H1 (cell line): ENCODE results near the gene UCKL1. TPM values are rescaled to one million over a fixed set of nuclear protein-coding genes. Genes with fewer than 3 reads are reported as not detected.
"Not testable (repeated sequence)": the region's sequence is repeated elsewhere in the genome, so short reads cannot be mapped to it uniquely, and the experiment has no call there.

Experiments used
- CTCF ChIA-PET: fragments of 300-600 bp; sonication (Branson Sonifier 250); formaldehyde crosslinking; loops from one replicate; lab custom pipeline; 2021; ENCODE audit not compliant: partially characterized antibody; lab: Charles Lee
- POLR2A ChIA-PET: fragments of 300-600 bp; sonication (Branson Sonifier 250); formaldehyde crosslinking; loops from one replicate; lab custom pipeline; 2021; ENCODE audit warnings: inconsistent platforms; ENCODE audit not compliant: partially characterized antibody; lab: Charles Lee
- DNase-seq, 2 experiments: peaks; one replicate each; pipeline versions ENCODE4 v3.0.0 to v3.0.0-alpha.2; 2010 to 2022; ENCODE audit warnings: low spot score in 2 of 2, low read depth in 1 of 2, mixed read lengths in 1 of 2
- FAIRE-seq: peaks from 2 replicates; lab custom pipeline; 2011; peaks lifted over from hg19 to GRCh38; lab: Jason Lieb, UNC
- H2AFZ ChIP-seq: 2 replicates; pipeline ENCODE4 v1.8.1; 2012; ENCODE audit warnings: low read length, inconsistent platforms
- H2AK5ac ChIP-seq: 2 replicates; pipeline ENCODE4 v1.6.1; 2013; ENCODE audit warnings: low read depth, low read length
- H2BK120ac ChIP-seq: replicated peaks from 2 replicates; pipeline ENCODE3; 2013; ENCODE audit warnings: low read depth, low read length, inconsistent platforms
- H2BK12ac ChIP-seq: 2 replicates; pipeline ENCODE4 v1.6.1; 2013; ENCODE audit warnings: low read depth, low read length
- H2BK15ac ChIP-seq: 2 replicates; pipeline ENCODE4 v1.6.1; 2013; ENCODE audit warnings: low read length
- H2BK20ac ChIP-seq: 2 replicates; pipeline ENCODE4 v1.6.1; 2013; ENCODE audit warnings: low read length
- H2BK5ac ChIP-seq: 2 replicates; pipeline ENCODE4 v1.6.1; 2013; ENCODE audit warnings: low read depth, low read length
- H3K14ac ChIP-seq: 2 replicates; pipeline ENCODE4 v1.6.1; 2013; ENCODE audit warnings: inconsistent platforms; ENCODE audit not compliant: insufficient read length
- H3K18ac ChIP-seq: 2 replicates; pipeline ENCODE4 v1.6.1; 2013; ENCODE audit warnings: low read length; ENCODE audit errors: extremely low read depth
- H3K23ac ChIP-seq: 2 replicates; pipeline ENCODE4 v1.6.1; 2013; ENCODE audit warnings: inconsistent platforms; ENCODE audit not compliant: insufficient read length
- H3K23me2 ChIP-seq: 2 replicates; pipeline ENCODE4 v1.6.1; 2013; ENCODE audit warnings: low read depth, low read length
- H3K27ac ChIP-seq: 2 replicates; pipeline ENCODE4 v1.6.1; 2011; ENCODE audit warnings: low read depth, low read length, inconsistent platforms
- H3K27me3 ChIP-seq, 4 experiments: replicated peaks in 1 of 4; 1 replicate in 1 of 4; 2 replicates in 3 of 4; pipeline versions ENCODE4 v1.6.1 to v1.8.1; 2011 to 2013; ENCODE audit warnings: low read length in 3 of 4, mild to moderate bottlenecking in 3 of 4, inconsistent platforms in 2 of 4, mixed read lengths in 2 of 4, moderate library complexity in 1 of 4; ENCODE audit not compliant: control insufficient read depth in 3 of 4, insufficient read depth in 3 of 4; ENCODE audit errors: extremely low read depth in 1 of 4
- H3K36me3 ChIP-seq, 4 experiments: 2 replicates each; pipeline versions ENCODE4 v1.6.1 to v1.8.1; 2011 to 2013; ENCODE audit warnings: mild to moderate bottlenecking in 4 of 4, low read length in 3 of 4, moderate library complexity in 2 of 4, control low read depth in 1 of 4, inconsistent platforms in 1 of 4; ENCODE audit not compliant: insufficient read depth in 4 of 4, control insufficient read depth in 2 of 4
- H3K4ac ChIP-seq: replicated peaks from 2 replicates; pipeline ENCODE3; 2013; ENCODE audit warnings: low read length, low read depth, mixed read lengths, inconsistent platforms; ENCODE audit not compliant: insufficient read length
- H3K4me1 ChIP-seq, 4 experiments: replicated peaks in 1 of 4; 1 replicate in 1 of 4; 2 replicates in 3 of 4; pipeline versions ENCODE4 v1.6.1 to v1.8.1; 2011 to 2013; ENCODE audit warnings: low read length in 3 of 4, inconsistent platforms in 2 of 4, mixed read lengths in 1 of 4; ENCODE audit not compliant: insufficient read depth in 4 of 4, control insufficient read depth in 3 of 4
- H3K4me2 ChIP-seq, 2 experiments: 2 replicates each; pipeline versions ENCODE4 v1.6.1 to v1.8.1; 2011 to 2013; ENCODE audit warnings: low read depth in 2 of 2, low read length in 2 of 2, control low read depth in 1 of 2, inconsistent platforms in 1 of 2, mild to moderate bottlenecking in 1 of 2; ENCODE audit not compliant: insufficient read depth in 1 of 2
- H3K4me3 ChIP-seq, 4 experiments: fragments of 200-600, 300-600 bp in 1 of 4; sonication (generic), shearing (Covaris generic), sonication (Bioruptor Twin) in 1 of 4; 2 replicates each; pipeline versions ENCODE4 v1.5.1 to v1.8.1; 2011 to 2016; ENCODE audit warnings: low read length in 4 of 4, low read depth in 3 of 4, control low read depth in 2 of 4, inconsistent platforms in 2 of 4, mild to moderate bottlenecking in 2 of 4, mixed read lengths in 1 of 4, moderate library complexity in 1 of 4; ENCODE audit not compliant: insufficient read depth in 2 of 4; ENCODE audit errors: extremely low read depth in 1 of 4
- H3K56ac ChIP-seq: replicated peaks from 2 replicates; pipeline ENCODE3; 2013; ENCODE audit warnings: low read depth, mild to moderate bottlenecking, mixed read lengths, low read length, inconsistent platforms; ENCODE audit not compliant: insufficient read length
- H3K79me1 ChIP-seq: 2 replicates; pipeline ENCODE4 v1.6.1; 2013; ENCODE audit warnings: low read depth, low read length, control low read depth
- H3K79me2 ChIP-seq, 2 experiments: 2 replicates each; pipeline versions ENCODE4 v1.6.1 to v1.8.1; 2012 to 2013; ENCODE audit warnings: low read length in 2 of 2, mild to moderate bottlenecking in 2 of 2, inconsistent platforms in 1 of 2; ENCODE audit not compliant: insufficient read depth in 2 of 2, control insufficient read depth in 1 of 2
- H3K9ac ChIP-seq, 4 experiments: replicated peaks in 1 of 4; 1 replicate in 1 of 4; 2 replicates in 3 of 4; pipeline versions ENCODE4 v1.6.1 to v1.8.1; 2011 to 2013; ENCODE audit warnings: low read depth in 3 of 4, low read length in 3 of 4, control low read depth in 2 of 4, mild to moderate bottlenecking in 2 of 4, moderate library complexity in 2 of 4, inconsistent platforms in 1 of 4; ENCODE audit errors: extremely low read depth in 1 of 4
- H3K9me3 ChIP-seq, 2 experiments: 2 replicates each; pipeline versions ENCODE4 v1.6.1 to v1.8.1; 2012 to 2013; ENCODE audit warnings: mild to moderate bottlenecking in 2 of 2, moderate library complexity in 2 of 2, control low read depth in 1 of 2, inconsistent platforms in 1 of 2, low read depth in 1 of 2, low read length in 1 of 2, mixed read lengths in 1 of 2; ENCODE audit not compliant: insufficient read depth in 2 of 2
- H4K20me1 ChIP-seq, 2 experiments: replicated peaks in 1 of 2; 2 replicates each; pipeline versions ENCODE3 to v1.8.1; 2011 to 2013; ENCODE audit warnings: inconsistent platforms in 2 of 2, low read length in 2 of 2, mild to moderate bottlenecking in 1 of 2; ENCODE audit not compliant: insufficient read depth in 2 of 2, control insufficient read depth in 1 of 2
- H4K5ac ChIP-seq: 2 replicates; pipeline ENCODE4 v1.6.1; 2013; ENCODE audit warnings: low read length, low read depth, mixed read lengths, inconsistent platforms; ENCODE audit not compliant: insufficient read length
- H4K8ac ChIP-seq: 2 replicates; pipeline ENCODE4 v1.8.0; 2013; ENCODE audit warnings: mild to moderate bottlenecking, moderate library complexity, low read length, inconsistent platforms; ENCODE audit not compliant: insufficient read depth; ENCODE audit errors: extremely low read depth
- H4K91ac ChIP-seq: replicated peaks from 2 replicates; pipeline ENCODE3; 2013; ENCODE audit warnings: low read length, mixed read lengths, inconsistent platforms; ENCODE audit not compliant: insufficient read length
- WGBS, 2 experiments: shearing (Covaris generic) in 1 of 2; methylation state at CpG; one replicate each; pipeline versions ENCODE4 v1.1.6 to v1.1.7; 2013 to 2015; ENCODE audit warnings: low lambda C conversion rate in 2 of 2, mixed read lengths in 2 of 2, inconsistent platforms in 1 of 2, low coverage in 1 of 2, missing lambda C conversion rate in 1 of 2; ENCODE audit not compliant: insufficient replicate concordance in 2 of 2, insufficient coverage in 1 of 2, insufficient read length in 1 of 2; ENCODE audit errors: extremely low coverage in 1 of 2, missing lambda C conversion rate in 1 of 2; 5-methylcytosine and 5-hydroxymethylcytosine counted together
- polyA plus RNA-seq, 7 experiments: library from polyadenylated mRNA; depleted of rRNA in 3 of 7; stranded (reverse) in 5 of 7; unstranded in 2 of 7; fragments of >200 nt in 5 of 7; fragments of 200-250 nt in 2 of 7; gene quantifications; 1 replicate in 5 of 7; 2 replicates in 1 of 7; 4 replicates in 1 of 7; pipeline versions ENCODE4 v1.2.1 to v1.2.3, GENCODE V29; 2011 to 2013; ENCODE audit warnings: missing spikeins in 2 of 7, mixed read lengths in 2 of 7
- total RNA-seq: library from RNA; stranded (reverse); fragmentation: NEBNext Ultra II Directional; extraction: Animal tissue kit (Norgen Biotek cat#: 25700); gene quantifications from 2 replicates; pipeline ENCODE4 v1.2.1, GENCODE V29; 2021

UCKL1 gene
- total and polyA plus RNA-seq, 2 of the 8 experiments (the other 6 are each of a cell fraction or from before 2014, with no cell fraction given): 36.5 to 91.2 TPM

DNA sequence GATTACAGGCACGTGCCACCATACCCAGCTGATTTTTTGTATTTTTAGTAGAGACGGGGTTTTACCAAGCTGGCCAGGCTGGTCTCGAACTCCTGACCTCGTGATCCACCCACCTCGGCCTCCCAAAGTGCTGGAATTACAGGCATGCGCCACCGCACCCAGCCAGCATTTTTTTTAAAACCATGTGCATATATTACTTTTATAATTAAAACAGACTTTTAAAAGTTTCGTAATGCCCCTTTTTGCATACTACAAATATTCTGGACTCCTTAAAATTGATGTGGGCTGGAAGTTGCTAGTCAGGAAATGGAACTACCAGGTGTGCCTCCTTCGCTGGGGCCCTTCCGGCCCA is 15.7 kb upstream of the UCKL1 start:
- not testable (repeated sequence) for H2BK15ac ChIP-seq, H3K56ac ChIP-seq, H3K79me2 ChIP-seq, H2BK20ac ChIP-seq, H2BK5ac ChIP-seq, H2AFZ ChIP-seq, H4K20me1 ChIP-seq, H3K79me1 ChIP-seq, H4K5ac ChIP-seq, H3K9ac ChIP-seq, H2BK120ac ChIP-seq, H3K23ac ChIP-seq, H4K8ac ChIP-seq, FAIRE-seq, H3K4me2 ChIP-seq, H3K18ac ChIP-seq, H2AK5ac ChIP-seq, H3K27ac ChIP-seq, DNase-seq, H3K27me3 ChIP-seq, H3K4ac ChIP-seq, H3K14ac ChIP-seq, H3K4me3 ChIP-seq
- Histone ChIP-seq H3K9me3 (peaks cover 16 to 18% of the 10 kb centered on the region in 2 experiments), H2BK12ac (0 out of 2 replicates have a peak overlapping the region, but pooled peaks have one; percentile 33), H3K23me2 (peaks cover 12% of the 10 kb centered on the region; the same call in 1 of the 2 replicates), H4K91ac (peak overlapping the region; percentile 44), H3K4me1 (peaks cover 0 to 13% (median 7%) of the 10 kb centered on the region in 4 experiments; a peak in 6 of 7 replicates), H3K36me3 (peaks cover 2 to 15% (median 10%) of the 10 kb centered on the region in 4 experiments; a peak in 7 of 8 replicates)
- WGBS, 2 experiments: 94% methylated on average over 10 of the region's 10 CpGs; no CpG with 5 or more reads in 1 of the 2 experiments
- ChIA-PET CTCF (interaction anchor here (0.7 to 5.0 kb wide), 6 partner anchors 31 to 450 kb away, joined by 3 to 58 read pairs (median 4); no protein-coding TSS in a partner anchor), POLR2A (interaction anchor here (0.9 kb wide), 1 partner anchor 279 kb away, joined by 3 read pairs; no protein-coding TSS in a partner anchor)
